Pancreas (tissue), 10 donors: ENCODE results near the gene SLC50A1. TPM values are rescaled to one million over a fixed set of nuclear protein-coding genes. Genes with fewer than 3 reads are reported as not detected.
A peak's percentile ranks its signal among the peaks of the same experiment; 100 is the strongest.

Source experiments
- ATAC-seq, 4 donors: fragments of 200-7000 bp; cut with Tn5 transposase; one replicate each; pipeline versions ENCODE4 v1.8.0 to v1.9.1; 2020; ENCODE audit warnings: mild to moderate bottlenecking in 4 of 4, moderate library complexity in 4 of 4
- DNase-seq, 6 donors: peaks; one replicate each; pipeline ENCODE4 v3.0.0-alpha.2; 2020
- FAIRE-seq: peaks from 2 replicates; lab custom pipeline; 2012; peaks lifted over from hg19 to GRCh38; lab: Jason Lieb, UNC
- H3K27ac ChIP-seq, 4 donors: fragments of 200-600 bp; sonication (generic); 1 replicate in 3 of 4; 2 replicates in 1 of 4; pipeline versions ENCODE4 v1.5.0 to v1.8.0; 2020
- H3K27me3 ChIP-seq, 4 donors: fragments of 200-600 bp; one replicate each; pipeline ENCODE4 v1.8.0; 2021
- H3K36me3 ChIP-seq, 3 donors: fragments of 200-600 bp; sonication (generic) in 1 of 3; one replicate each; pipeline versions ENCODE4 v1.5.0 to v1.8.0; 2020 to 2021
- H3K4me1 ChIP-seq, 3 donors: fragments of 200-600 bp; one replicate each; pipeline ENCODE4 v1.8.0; 2021
- H3K4me3 ChIP-seq, 4 donors: fragments of 200-600 bp; sonication (generic) in 2 of 4; one replicate each; pipeline versions ENCODE4 v1.5.0 to v1.8.0; 2020 to 2021
- H3K9me3 ChIP-seq, 4 donors: fragments of 200-600 bp; one replicate each; pipeline ENCODE4 v1.8.0; 2021
- CTCF ChIP-seq, 4 donors: fragments of 200-600 bp; sonication (generic) in 3 of 4; IDR thresholded peaks; one replicate each; pipeline versions ENCODE4 v1.5.0 to v1.8.0; 2021; ENCODE audit warnings: antibody characterized with exemption in 4 of 4
- WGBS, 2 donors: extraction: QIAGEN DNeasy Blood & Tissue Kit; methylation state at CpG; one replicate each; pipeline ENCODE4 v1.1.7; 2013; 5-methylcytosine and 5-hydroxymethylcytosine counted together
- intact Hi-C, 3 donors: fragments of 100-400 bp; cut with DNase I; formaldehyde crosslinking; loops; one replicate each; pipeline versions ENCODE4 v1.11.1 to v1.14.2; 2022
- polyA plus RNA-seq, 2 donors: library from polyadenylated mRNA; stranded (reverse); fragments of 200-250 nt; gene quantifications; one replicate each; pipeline ENCODE4 v1.2.3, GENCODE V29; 2013
- total RNA-seq, 6 donors: library from RNA; stranded (reverse); fragmentation: NEBNext Ultra II Directional in 4 of 6; extraction: Animal tissue kit (Norgen Biotek cat#: 25700) in 4 of 6; gene quantifications; one replicate each; pipeline versions ENCODE4 v1.2.1 to v1.2.4, GENCODE V29; 2021 to 2023
- donor health status: healthy with polysubstance abuse.
- donor health status: DM: no; HTN: no; CAD: no; lungs with moderate emphysema.
- donor health status: DM: no; HTN: no; CAD: no.
- donor health status: control.
- donor health status: control.
- donor health status: Bipolar disorder and iron deficiency.
- donor health status: DM: yes; HTN: yes; CAD: no.
- donor health status: DM: no; HTN: no; CAD: no.
- donor health status: DM: no; HTN: no; CAD: no.
- donor health status: DM: yes; HTN: yes; CAD: no.

SLC50A1 gene
- total and polyA plus RNA-seq, 8 donors = 18.7 to 33.3 (median 29.4) TPM

- no peak for ATAC-seq
- Histone ChIP-seq H3K36me3 (peaks cover 0 to 19% (median 10%) of the 10 kb centered on the region in 3 donors), H3K27me3 (no peaks in the 10 kb centered on the region), H3K4me3 (peak overlapping the region in 2 of 4 donors; percentile 54 to 63), H3K27ac (peak overlapping the region in 3 of 4 donors; percentile 98 to 99 (median 99)), H3K9me3 (no peaks in the 10 kb centered on the region), H3K4me1 (peaks cover 19 to 45% (median 29%) of the 10 kb centered on the region in 3 donors)
- intact Hi-C loops = no loop called here
- peak in 1 of 6 donors; percentile 20 for DNase-seq
- FAIRE-seq = no peak
- no peak for TF ChIP-seq CTCF (IDR thresholded peaks at IDR 0.05)
- WGBS, 2 donors = 72 to 76% methylated on average over 6 of the region's 6 CpGs
Observed at GRCh38 chr1:155137154-155137949, 1.7 kb downstream of the SLC50A1 start.

GRCh38 chr1:155139895-155140629, 4.4 kb downstream of the SLC50A1 start, which contains the start of gene DPM3:
Gene DPM3 (minus strand): TSS chr1:155140531. CDS start chr1:155140240, 291 bp downstream.
- no peak for TF ChIP-seq CTCF (IDR thresholded peaks at IDR 0.05)
- FAIRE-seq = no peak
- Histone ChIP-seq H3K4me3 (peak within 1 kb of the TSS; percentile 31 to 74 (median 64)), H3K36me3 (no peaks in the 10 kb centered on the region), H3K27me3 (no peaks in the 10 kb centered on the region), H3K27ac (peak within 1 kb of the TSS; percentile 51 to 90 (median 78)), H3K9me3 (no peaks in the 10 kb centered on the region), H3K4me1 (peaks cover 5 to 22% (median 11%) of the 10 kb centered on the region in 3 donors)
- intact Hi-C loops = no loop called here
- DNase-seq = peak; percentile 82 to 95 (median 88)
- 1% methylated on average over 39 to 42 of the region's 42 CpGs for WGBS, 2 donors
- peak; percentile 58 to 79 (median 78) for ATAC-seq

- DNase-seq (no peak), ATAC-seq (no peak), FAIRE-seq (no peak)
- H3K4me3 ChIP-seq = peak overlapping the region; percentile 31 to 74 (median 64)
- intact Hi-C loops = no loop called here
- no peak for TF ChIP-seq CTCF (IDR thresholded peaks at IDR 0.05)
- WGBS, 2 donors = 2 to 4% methylated on average over 11 of the region's 11 CpGs
- no peaks in the 10 kb centered on the region for H3K27me3 ChIP-seq
- no peak overlapping the region for H3K27ac ChIP-seq
- no peaks in the 10 kb centered on the region for H3K36me3 ChIP-seq
- H3K4me1 ChIP-seq = peaks cover 5 to 20% (median 8%) of the 10 kb centered on the region in 3 donors
- H3K9me3 ChIP-seq = no peaks in the 10 kb centered on the region
Observed at GRCh38 chr1:155140630-155140953, 4.9 kb downstream of the SLC50A1 start.

GRCh38 chr1:155141749-155142148, 6.1 kb downstream of the SLC50A1 start:
- DNase-seq = no peak
- WGBS, 2 donors = 66 to 70% methylated on average over 7 of the region's 7 CpGs
- Histone ChIP-seq H3K9me3 (no peaks in the 10 kb centered on the region), H3K27ac (no peak overlapping the region), H3K27me3 (no peaks in the 10 kb centered on the region), H3K36me3 (no peaks in the 10 kb centered on the region), H3K4me3 (no peak overlapping the region), H3K4me1 (peaks cover 4 to 20% (median 6%) of the 10 kb centered on the region in 3 donors)
- no peak for FAIRE-seq
- no peak for TF ChIP-seq CTCF (IDR thresholded peaks at IDR 0.05)
- no peak for ATAC-seq
- intact Hi-C loops = no loop called here
